Heart left ventricle (tissue), 16 donors: ENCODE data around the gene ZNF70. TPM values are rescaled to one million over a fixed set of nuclear protein-coding genes. Genes with fewer than 3 reads are reported as not detected.

Source experiments
- ATAC-seq, 4 donors: fragments of 200-7000 bp; cut with Tn5 transposase; one replicate each; pipeline ENCODE4 v1.9.1; 2020 to 2022; ENCODE audit warnings: moderate library complexity in 4 of 4, mild to moderate bottlenecking in 3 of 4, moderate number of reproducible peaks in 1 of 4
- DNase-seq, 5 donors: peaks; one replicate each; pipeline ENCODE4 v3.0.0-alpha.2; 2020
- H3K27ac ChIP-seq, 12 donors: fragments of 200-600 bp; sonication (generic) in 4 of 12; one replicate each; pipeline versions ENCODE4 v1.5.0 to v1.8.0; 2016 to 2022; ENCODE audit warnings: mild to moderate bottlenecking in 2 of 12
- H3K27me3 ChIP-seq, 9 donors: fragments of 200-600 bp; sonication (generic) in 2 of 9; one replicate each; pipeline versions ENCODE4 v1.5.1 to v1.8.0; 2016 to 2022; ENCODE audit warnings: mild to moderate bottlenecking in 3 of 9
- H3K36me3 ChIP-seq, 9 donors: fragments of 200-600 bp; sonication (generic) in 2 of 9; one replicate each; pipeline versions ENCODE4 v1.5.0 to v1.8.0; 2018 to 2022; ENCODE audit warnings: mild to moderate bottlenecking in 2 of 9
- H3K4me1 ChIP-seq, 12 donors: fragments of 200-600 bp; sonication (generic) in 4 of 12; one replicate each; pipeline versions ENCODE4 v1.5.0 to v1.8.0; 2016 to 2022; ENCODE audit warnings: mild to moderate bottlenecking in 3 of 12
- H3K4me3 ChIP-seq, 12 donors: fragments of 200-600 bp; sonication (generic) in 4 of 12; one replicate each; pipeline versions ENCODE4 v1.5.0 to v1.8.0; 2017 to 2022; ENCODE audit warnings: mild to moderate bottlenecking in 9 of 12, moderate library complexity in 4 of 12
- H3K9me3 ChIP-seq, 12 donors: fragments of 200-600 bp; sonication (generic) in 4 of 12; one replicate each; pipeline versions ENCODE4 v1.5.0 to v1.8.0; 2016 to 2022; ENCODE audit warnings: mild to moderate bottlenecking in 1 of 12
- POLR2A ChIP-seq, 2 donors: fragments of 450-650 bp; IDR thresholded peaks; one replicate each; pipeline ENCODE4 v1.6.1; 2017; ENCODE audit warnings: antibody characterized with exemption in 2 of 2, mild to moderate bottlenecking in 2 of 2, moderate library complexity in 2 of 2
- WGBS, 4 donors: extraction: QIAGEN DNeasy Blood & Tissue Kit in 2 of 4; methylation state at CpG; one replicate each; pipeline versions ENCODE4 v1.1.5 to v1.1.7; 2013 to 2018; 5-methylcytosine and 5-hydroxymethylcytosine counted together
- intact Hi-C, 10 donors: fragments of 100-400 bp; cut with DNase I; formaldehyde crosslinking; loops; one replicate each; pipeline versions ENCODE4 v1.11.1 to v1.14.2; 2022
- polyA plus RNA-seq, 2 donors: library from polyadenylated mRNA; stranded (reverse); fragments of 200-250 nt; gene quantifications; one replicate each; pipeline ENCODE4 v1.2.3, GENCODE V29; 2013
- total RNA-seq, 9 donors: library from RNA; depleted of rRNA in 2 of 9; stranded (reverse); fragments of >200 nt in 2 of 9; fragmentation: NEBNext Ultra II Directional in 3 of 9; extraction: Animal tissue kit (Norgen Biotek cat#: 25700) in 3 of 9; gene quantifications; one replicate each; pipeline versions ENCODE4 v1.1.0 to v1.2.4, GENCODE V29; 2016 to 2023
- TF ChIP-seq, protein P1 (sequence below), 12 donors: fragments of 200-600 bp; sonication (generic) in 4 of 12; IDR thresholded peaks; one replicate each; pipeline versions ENCODE4 v1.5.0 to v1.8.0; 2018 to 2022; ENCODE audit warnings: antibody characterized with exemption in 12 of 12, mild to moderate bottlenecking in 5 of 12
- donor health status: ischemic (EF 13 %, LVEDD 7.1; RV severe dilation, severe dysfunction).
- donor health status: healthy with polysubstance abuse.
- donor health status: DM: no; HTN: yes; CAD: no.
- donor health status: DM: no; HTN: no; CAD: no.
- donor health status: ischemic (EF 25% LVEDD 6.9; RV normal size, moderate dysfunction).
- donor health status: ischemic (EF 25% LVEDD 5.7; RV mildly dilated, moderate dysfunction).
- donor health status: healthy.
- donor health status: DM: yes; HTN: yes; CAD: no.
- donor health status: ischemic (EF 35%, LVEDD 5.7; RV mildly dilated, moderate dysfunction).
- donor health status: nonischemic (EF 11% LVEDD 7.7; RV severe dilation, severe dysfunction).
- donor health status: DM: yes; HTN: yes; CAD: no.
- donor health status: PGD.
- donor health status: ischemic (EF 29% LVEDD 5.4; RV normal size, mild dysfunction).
- donor health status: nonischemic (EF 23%, LVEDD 6.1; RV moderate dilation, normal function).

The ZNF70 gene
- total and polyA plus RNA-seq, 11 donors: 1.6 to 4.6 (median 3.0) TPM

DNA sequence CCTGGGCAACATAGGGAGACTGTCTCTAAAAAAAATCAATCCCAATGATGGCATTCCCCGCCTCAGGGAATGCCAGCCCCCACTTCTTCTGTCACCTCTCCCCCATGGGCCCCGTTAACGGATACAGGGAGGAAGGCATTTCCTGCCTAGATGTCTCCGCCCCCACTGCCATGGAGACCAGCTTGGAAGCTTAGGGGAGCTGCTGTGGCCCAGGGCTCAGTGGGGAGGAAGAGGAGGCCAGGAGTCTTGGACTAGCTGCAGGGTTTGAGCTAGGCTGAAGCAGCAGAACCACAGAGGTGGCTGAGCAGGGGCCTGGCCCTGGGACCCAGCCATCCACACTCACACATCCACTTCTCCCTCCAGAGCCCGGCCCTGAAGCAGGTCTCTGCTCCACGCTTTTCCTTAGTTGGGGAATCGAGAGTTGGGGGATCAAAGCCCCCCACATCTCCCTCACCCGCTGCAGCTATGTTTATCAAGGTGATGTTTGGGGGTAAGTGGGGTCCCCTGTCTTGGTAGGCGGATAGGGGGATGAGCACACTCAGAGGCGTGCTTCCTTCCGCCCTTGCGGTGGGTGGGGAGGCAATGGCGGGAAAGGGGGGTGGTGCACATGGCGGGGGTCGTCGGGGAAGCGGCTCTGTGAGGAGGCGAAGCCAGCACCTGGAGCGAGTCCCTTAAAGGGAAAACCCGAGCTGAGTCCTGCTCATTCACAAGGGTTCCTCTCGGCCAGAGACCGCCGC is 12.1 kb upstream of the ZNF70 start, which contains the start of gene C22orf15:
Gene C22orf15, plus strand, starts transcription at position 149 of the 737 bp plus-strand sequence. Its CDS starts 317 bp downstream, at position 466.
- Histone ChIP-seq H3K27me3 (no peaks in the 10 kb centered on the region), H3K36me3 (peaks cover 0 to 16% (median 0%) of the 10 kb centered on the region in 9 donors), H3K27ac (no peak within 1 kb of the TSS), H3K4me3 (peak within 1 kb of the TSS in 4 of 12 donors; percentile 12 to 42 (median 24)), H3K4me1 (peaks cover 0 to 46% (median 29%) of the 10 kb centered on the region in 12 donors), H3K9me3 (no peaks in the 10 kb centered on the region)
- intact Hi-C loops: loop anchor here in 5 of 10 donors (10.0 kb wide), 2 partner anchors 138 to 218 kb away; no protein-coding TSS in a partner anchor
- WGBS, 4 donors: 35 to 47% (median 44%) methylated on average over 23 of the region's 23 CpGs
- ATAC-seq (no peak), DNase-seq (no peak)
- no peak for TF ChIP-seq POLR2A (IDR thresholded peaks at IDR 0.05)
- TF ChIP-seq, protein P1, sequence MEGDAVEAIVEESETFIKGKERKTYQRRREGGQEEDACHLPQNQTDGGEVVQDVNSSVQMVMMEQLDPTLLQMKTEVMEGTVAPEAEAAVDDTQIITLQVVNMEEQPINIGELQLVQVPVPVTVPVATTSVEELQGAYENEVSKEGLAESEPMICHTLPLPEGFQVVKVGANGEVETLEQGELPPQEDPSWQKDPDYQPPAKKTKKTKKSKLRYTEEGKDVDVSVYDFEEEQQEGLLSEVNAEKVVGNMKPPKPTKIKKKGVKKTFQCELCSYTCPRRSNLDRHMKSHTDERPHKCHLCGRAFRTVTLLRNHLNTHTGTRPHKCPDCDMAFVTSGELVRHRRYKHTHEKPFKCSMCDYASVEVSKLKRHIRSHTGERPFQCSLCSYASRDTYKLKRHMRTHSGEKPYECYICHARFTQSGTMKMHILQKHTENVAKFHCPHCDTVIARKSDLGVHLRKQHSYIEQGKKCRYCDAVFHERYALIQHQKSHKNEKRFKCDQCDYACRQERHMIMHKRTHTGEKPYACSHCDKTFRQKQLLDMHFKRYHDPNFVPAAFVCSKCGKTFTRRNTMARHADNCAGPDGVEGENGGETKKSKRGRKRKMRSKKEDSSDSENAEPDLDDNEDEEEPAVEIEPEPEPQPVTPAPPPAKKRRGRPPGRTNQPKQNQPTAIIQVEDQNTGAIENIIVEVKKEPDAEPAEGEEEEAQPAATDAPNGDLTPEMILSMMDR (IDR thresholded peaks at IDR 0.05): no peak

DNA sequence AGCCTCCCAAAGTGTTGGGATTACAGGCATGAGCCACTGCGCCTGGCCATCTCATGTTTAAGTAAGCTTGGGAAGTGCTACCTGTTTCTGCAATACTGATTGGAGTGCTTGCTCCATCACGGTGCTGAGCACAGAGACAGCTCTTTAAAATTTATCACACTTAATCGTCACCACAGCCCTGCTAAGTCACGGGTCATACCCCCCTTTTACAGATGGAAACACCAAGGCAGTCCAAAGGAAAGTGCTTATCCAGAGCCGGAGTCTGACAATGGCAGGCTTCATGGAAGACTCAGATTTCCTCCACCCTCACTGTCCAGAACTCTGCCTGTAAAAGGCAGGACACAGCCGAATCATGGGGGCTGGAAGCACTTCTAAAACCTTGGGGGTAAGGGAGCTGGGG is 9.1 kb upstream of the ZNF70 start:
- Histone ChIP-seq H3K4me1 (peaks cover 0 to 26% (median 21%) of the 10 kb centered on the region in 12 donors), H3K4me3 (no peak overlapping the region), H3K36me3 (peaks cover 0 to 7% (median 0%) of the 10 kb centered on the region in 9 donors), H3K27me3 (no peaks in the 10 kb centered on the region), H3K27ac (no peak overlapping the region), H3K9me3 (no peaks in the 10 kb centered on the region)
- no peak for TF ChIP-seq POLR2A (IDR thresholded peaks at IDR 0.05)
- WGBS, 4 donors: 78 to 89% (median 83%) methylated on average over 6 of the region's 6 CpGs
- ATAC-seq (no peak), DNase-seq (no peak)
- intact Hi-C loops: loop anchor here in 5 of 10 donors (10.0 kb wide), 2 partner anchors 135 to 215 kb away; no protein-coding TSS in a partner anchor

DNA sequence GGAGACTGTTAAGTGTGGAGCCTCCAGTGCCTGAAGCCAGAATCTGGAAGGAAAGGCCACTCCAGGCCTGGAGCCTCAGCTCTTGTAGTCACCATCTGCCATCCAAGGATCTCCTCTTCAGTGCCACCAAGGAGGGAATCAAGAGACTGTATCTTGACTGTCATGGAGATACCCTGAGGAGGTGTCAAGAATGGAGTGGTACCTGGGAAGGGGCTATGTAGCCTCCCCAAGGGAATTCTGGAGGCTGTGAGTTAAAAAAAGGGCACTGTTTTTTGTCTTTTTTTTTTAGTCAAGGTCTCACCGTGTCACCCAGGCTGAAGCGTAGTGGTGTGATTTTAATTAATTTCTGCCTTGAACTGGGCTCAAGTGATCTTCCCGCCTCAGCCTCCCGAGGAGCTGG is 8.7 kb upstream of the ZNF70 start:
- 92 to 95% (median 94%) methylated on average over 4 of the region's 4 CpGs for WGBS, 4 donors
- Histone ChIP-seq H3K36me3 (peaks cover 0 to 2% (median 0%) of the 10 kb centered on the region in 9 donors), H3K27me3 (no peaks in the 10 kb centered on the region), H3K4me3 (no peak overlapping the region), H3K27ac (no peak overlapping the region), H3K9me3 (no peaks in the 10 kb centered on the region), H3K4me1 (peaks cover 0 to 23% (median 17%) of the 10 kb centered on the region in 12 donors)
- no peak for DNase-seq
- ATAC-seq: no peak
- TF ChIP-seq, protein P1 (IDR thresholded peaks at IDR 0.05): no peak
- no peak for TF ChIP-seq POLR2A (IDR thresholded peaks at IDR 0.05)
- intact Hi-C loops: no loop called here

DNA sequence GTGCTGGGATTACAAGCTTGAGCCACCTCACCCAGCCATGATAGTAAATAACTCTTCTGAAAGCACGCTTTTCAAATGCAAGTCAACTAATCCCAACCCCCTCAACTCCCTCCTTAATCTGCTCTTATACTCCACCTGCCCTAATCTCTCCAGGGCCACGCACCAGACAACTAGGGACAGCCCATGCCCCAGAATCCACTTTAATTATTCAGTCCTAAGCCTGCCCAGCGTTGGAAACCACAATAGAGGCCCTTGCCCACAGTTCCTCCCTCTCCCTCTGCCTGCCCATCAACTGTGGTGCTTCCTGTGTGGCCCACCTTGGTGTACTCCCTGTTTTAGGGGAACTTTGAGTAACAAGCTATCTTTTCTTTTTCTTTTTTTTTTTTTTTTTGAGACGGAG is 6.0 kb upstream of the ZNF70 start:
- no peak for TF ChIP-seq POLR2A (IDR thresholded peaks at IDR 0.05)
- TF ChIP-seq, protein P1 (IDR thresholded peaks at IDR 0.05): no peak
- ATAC-seq (no peak), DNase-seq (no peak)
- Histone ChIP-seq H3K27me3 (no peaks in the 10 kb centered on the region), H3K36me3 (no peaks in the 10 kb centered on the region), H3K9me3 (no peaks in the 10 kb centered on the region), H3K4me1 (peaks cover 0 to 3% (median 0%) of the 10 kb centered on the region in 12 donors), H3K27ac (no peak overlapping the region), H3K4me3 (no peak overlapping the region)
- WGBS, 4 donors: 48 to 78% (median 70%) methylated on average over 4 of the region's 4 CpGs
- intact Hi-C loops: no loop called here
